Measurements from ENCODE around the gene DMTF1. TPM values are rescaled to one million over a fixed set of nuclear protein-coding genes. Genes with fewer than 3 reads are reported as not detected.

Gene DMTF1
- polyA plus RNA-seq, 1 experiment, result 61.1 TPM

- DNase-seq (ENCODE audit: low read depth), result no peak
- POLR2A ChIA-PET, result interaction anchor here (2.3 kb wide), 1 partner anchor 67 kb away, joined by 23 read pairs; the partner anchor contains the start of gene DMTF1
- Histone ChIP-seq H3K36me3 (ENCODE audit: control insufficient read depth, insufficient read depth, low read length) (no peaks in the 10 kb centered on the region; the same call in 1 of the 2 replicates), H3K27me3 (ENCODE audit: control insufficient read depth, insufficient read depth, low read length) (no peaks in the 10 kb centered on the region), H3K4me3 (ENCODE audit: low read depth, low read length) (peak within 1 kb of the TSS; percentile 90)
- CTCF ChIA-PET, result interaction anchor here (1.2 kb wide), 1 partner anchor 15 kb away, joined by 3 read pairs; no protein-coding TSS in a partner anchor
- 0 out of 2 replicates have a peak, but pooled peaks have one; percentile 33 for TF ChIP-seq CTCF (IDR thresholded peaks at IDR 0.05; ENCODE audit: insufficient read depth, low read depth, low read length)
Observed at GRCh38 chr7:87219545-87220025, 67.3 kb downstream of the DMTF1 start, which contains the start of gene TMEM243. TSS of gene TMEM243 (minus strand) at chr7:87219732. CDS start at chr7:87219503, 229 bp downstream.

- Histone ChIP-seq H3K4me3 (ENCODE audit: low read depth, low read length) (peak overlapping the region; percentile 90), H3K27me3 (ENCODE audit: control insufficient read depth, insufficient read depth, low read length) (no peaks in the 10 kb centered on the region), H3K36me3 (ENCODE audit: control insufficient read depth, insufficient read depth, low read length) (no peaks in the 10 kb centered on the region; the same call in 1 of the 2 replicates)
- POLR2A ChIA-PET, result interaction anchor here (0.5 to 2.3 kb wide), 2 partner anchors 10 to 68 kb away, joined by 4 to 23 read pairs; partner anchors contain the start of gene DMTF1
- TF ChIP-seq CTCF (IDR thresholded peaks at IDR 0.05; ENCODE audit: insufficient read depth, low read depth, low read length), result no peak
- CTCF ChIA-PET, result interaction anchor here (0.8 to 1.9 kb wide), 5 partner anchors 9 to 18 kb away, joined by 3 to 5 read pairs (median 4); no protein-coding TSS in a partner anchor
- no peak for DNase-seq (ENCODE audit: low read depth)
Observed at GRCh38 chr7:87220026-87220733, 67.9 kb downstream of the DMTF1 start.

- peak overlapping the region; percentile 90 for H3K4me3 ChIP-seq (ENCODE audit: low read depth, low read length)
- no peak for DNase-seq (ENCODE audit: low read depth)
- no peaks in the 10 kb centered on the region; the same call in 1 of the 2 replicates for H3K36me3 ChIP-seq (ENCODE audit: control insufficient read depth, insufficient read depth, low read length)
- no peak for TF ChIP-seq CTCF (IDR thresholded peaks at IDR 0.05; ENCODE audit: insufficient read depth, low read depth, low read length)
- ChIA-PET CTCF (interaction anchor here (0.8 to 1.9 kb wide), 4 partner anchors 9 to 17 kb away, joined by 3 to 5 read pairs (median 4); no protein-coding TSS in a partner anchor), POLR2A (interaction anchor here (0.5 to 2.3 kb wide), 2 partner anchors 10 to 68 kb away, joined by 4 to 23 read pairs; partner anchors contain the start of gene DMTF1)
- H3K27me3 ChIP-seq (ENCODE audit: control insufficient read depth, insufficient read depth, low read length), result no peaks in the 10 kb centered on the region
Observed at GRCh38 chr7:87220734-87221215, 68.5 kb downstream of the DMTF1 start.

- H3K4me3 ChIP-seq (ENCODE audit: low read depth, low read length), result no peak overlapping the region
- ChIA-PET POLR2A (no interaction called here), CTCF (interaction anchor here (2.4 kb wide), 1 partner anchor 13 kb away, joined by 7 read pairs; no protein-coding TSS in a partner anchor)
- H3K36me3 ChIP-seq (ENCODE audit: control insufficient read depth, insufficient read depth, low read length), result no peaks in the 10 kb centered on the region
- H3K27me3 ChIP-seq (ENCODE audit: control insufficient read depth, insufficient read depth, low read length), result 0 out of 2 replicates have a peak, but pooled peaks cover 1% of the 10 kb centered on the region
- no peak for TF ChIP-seq CTCF (IDR thresholded peaks at IDR 0.05; ENCODE audit: insufficient read depth, low read depth, low read length)
- DNase-seq (ENCODE audit: low read depth), result no peak
Observed at GRCh38 chr7:87223666-87224065, 71.4 kb downstream of the DMTF1 start.

GRCh38 chr7:87225696-87226095, 73.4 kb downstream of the DMTF1 start:
- ChIA-PET POLR2A (no interaction called here), CTCF (interaction anchor here (1.1 to 2.4 kb wide), 2 partner anchors 8 to 11 kb away, joined by 3 to 7 read pairs; no protein-coding TSS in a partner anchor)
- Histone ChIP-seq H3K36me3 (ENCODE audit: control insufficient read depth, insufficient read depth, low read length) (no peaks in the 10 kb centered on the region), H3K27me3 (ENCODE audit: control insufficient read depth, insufficient read depth, low read length) (0 out of 2 replicates have a peak, but pooled peaks cover 1% of the 10 kb centered on the region), H3K4me3 (ENCODE audit: low read depth, low read length) (no peak overlapping the region)
- DNase-seq (ENCODE audit: low read depth), result no peak
- no peak for TF ChIP-seq CTCF (IDR thresholded peaks at IDR 0.05; ENCODE audit: insufficient read depth, low read depth, low read length)

Measured in BJ (cell line).